ENCODE results near the gene PSAP. TPM values are rescaled to one million over a fixed set of nuclear protein-coding genes. Genes with fewer than 3 reads are reported as not detected.
A peak's percentile ranks its signal among the peaks of the same experiment; 100 is the strongest.

Gene PSAP
- total RNA-seq, 6 experiments from 2014 or later: 520 to 743 (median 570) TPM

- Histone ChIP-seq H3K27me3 (no peaks in the 10 kb centered on the region), H3K9me3 (no peaks in the 10 kb centered on the region), H3K4me1 (no peaks in the 10 kb centered on the region), H3K4me3 (no peak overlapping the region), H3K27ac (no peak overlapping the region), H3K36me3 (peaks cover 0 to 48% (median 30%) of the 10 kb centered on the region in 4 donors)
- no peak for TF ChIP-seq CTCF (IDR thresholded peaks at IDR 0.05)
- TF ChIP-seq POLR2A (IDR thresholded peaks at IDR 0.05): no peak
- DNase-seq (no peak), ATAC-seq (no peak)
- intact Hi-C loops (cut with DNase I): loop anchor here (10.0 kb wide), 4 partner anchors 80 to 510 kb away; partner anchors contain the start of genes CDH23 (in 1 of the 2) and SLC29A3 (in 1 of the 2)
- no CpG with 5 or more reads among the region's 26 CpGs for WGBS (ENCODE audit: insufficient coverage, low coverage, low lambda C conversion rate, missing lambda C conversion rate)
Observed at GRCh38 chr10:71814922-71815411, 36.1 kb downstream of the PSAP start.

- TF ChIP-seq CTCF (IDR thresholded peaks at IDR 0.05) (no peak), POLR2A (IDR thresholded peaks at IDR 0.05) (no peak)
- Histone ChIP-seq H3K4me1 (no peaks in the 10 kb centered on the region), H3K9me3 (no peaks in the 10 kb centered on the region), H3K27ac (no peak overlapping the region), H3K36me3 (peaks cover 0 to 29% (median 17%) of the 10 kb centered on the region in 4 donors), H3K4me3 (no peak overlapping the region), H3K27me3 (no peaks in the 10 kb centered on the region)
- WGBS (ENCODE audit: insufficient coverage, low coverage, low lambda C conversion rate, missing lambda C conversion rate): 38% methylated on average over 1 of the region's 11 CpGs
- intact Hi-C loops (cut with DNase I): loop anchor here (10.0 kb wide), 4 partner anchors 82 to 508 kb away; partner anchors contain the start of genes CDH23 (in 1 of the 2) and SLC29A3 (in 1 of the 2)
- no peak for DNase-seq
- peak; percentile 6 to 21 (median 14) for ATAC-seq
Observed at GRCh38 chr10:71812913-71813590, 38.0 kb downstream of the PSAP start.

GRCh38 chr10:71812016-71812912, 38.8 kb downstream of the PSAP start:
- peaks cover 0 to 21% (median 13%) of the 10 kb centered on the region in 4 donors for H3K36me3 ChIP-seq
- H3K27ac ChIP-seq: no peak overlapping the region
- no peaks in the 10 kb centered on the region for H3K27me3 ChIP-seq
- WGBS (ENCODE audit: insufficient coverage, low coverage, low lambda C conversion rate, missing lambda C conversion rate): 35% methylated on average over 15 of the region's 22 CpGs
- no peak for TF ChIP-seq POLR2A (IDR thresholded peaks at IDR 0.05)
- TF ChIP-seq CTCF (IDR thresholded peaks at IDR 0.05): peak; percentile 81 to 90 (median 85)
- no peaks in the 10 kb centered on the region for H3K4me1 ChIP-seq
- DNase-seq (peak; percentile 73 to 83 (median 76)), ATAC-seq (peak; percentile 77 to 88 (median 84))
- intact Hi-C loops (cut with DNase I): loop anchor here (10.0 kb wide), 4 partner anchors 83 to 507 kb away; partner anchors contain the start of genes CDH23 (in 1 of the 2) and SLC29A3 (in 1 of the 2)
- no peak overlapping the region for H3K4me3 ChIP-seq
- no peaks in the 10 kb centered on the region for H3K9me3 ChIP-seq

GRCh38 chr10:71811351-71811750, 39.7 kb downstream of the PSAP start:
- no peak for ATAC-seq
- WGBS (ENCODE audit: insufficient coverage, low coverage, low lambda C conversion rate, missing lambda C conversion rate): 58% methylated on average over 4 of the region's 19 CpGs
- intact Hi-C loops (cut with DNase I): loop anchor here (10.0 kb wide), 4 partner anchors 83 to 507 kb away; partner anchors contain the start of genes CDH23 (in 1 of the 2) and SLC29A3 (in 1 of the 2)

More at GRCh38 chr10:71811351-71811750, 39.7 kb downstream of the PSAP start:
- Histone ChIP-seq H3K9me3 (no peaks in the 10 kb centered on the region), H3K4me3 (no peak overlapping the region), H3K36me3 (peaks cover 0 to 12% (median 8%) of the 10 kb centered on the region in 4 donors), H3K4me1 (no peaks in the 10 kb centered on the region), H3K27me3 (no peaks in the 10 kb centered on the region), H3K27ac (no peak overlapping the region)
- DNase-seq: no peak
- TF ChIP-seq CTCF (IDR thresholded peaks at IDR 0.05): no peak

Measured in right lobe of liver (tissue), 6 donors.